SU-DHL-6 (cell line): ENCODE results near the gene ZFYVE1.

ENCODE experiments used
- H2AFZ ChIP-seq: fragments of 200-600 bp; sonication (generic); 2 replicates; pipeline ENCODE4 v1.6.1; 2014; ENCODE audit warnings: low read depth, mild to moderate bottlenecking, moderate library complexity, mixed read lengths, antibody characterized with exemption, low read length; ENCODE audit not compliant: severe bottlenecking
- H3F3A ChIP-seq: fragments of 200-600 bp; shearing (Covaris generic); 2 replicates; pipeline ENCODE4 v1.6.0; 2016; ENCODE audit warnings: antibody characterized with exemption, mild to moderate bottlenecking; ENCODE audit not compliant: insufficient read depth
- H3K27ac ChIP-seq: fragments of 200-600 bp; sonication (generic); 2 replicates; pipeline ENCODE4 v1.5.1; 2016; ENCODE audit warnings: low read depth, mild to moderate bottlenecking, low read length, moderate library complexity, mixed read lengths
- H3K27me3 ChIP-seq: fragments of 200-600 bp; sonication (generic), shearing (Covaris generic); 2 replicates; pipeline ENCODE4 v1.6.0; 2014; ENCODE audit warnings: mild to moderate bottlenecking, low read length
- H3K36me3 ChIP-seq: fragments of 200-600 bp; sonication (generic); 2 replicates; pipeline ENCODE4 v1.6.1; 2014; ENCODE audit warnings: mild to moderate bottlenecking, low read length, mixed read lengths
- H3K4me2 ChIP-seq: fragments of 300-600, 200-600 bp; shearing (Covaris generic), sonication (generic); 2 replicates; pipeline ENCODE4 v1.6.0; 2014; ENCODE audit warnings: low read length, low read depth, mild to moderate bottlenecking; ENCODE audit not compliant: poor library complexity, severe bottlenecking
- H3K4me3 ChIP-seq: fragments of 200-600 bp; sonication (generic); 2 replicates; pipeline ENCODE4 v1.5.1; 2014; ENCODE audit warnings: antibody characterized with exemption, low read length, mild to moderate bottlenecking, mixed read lengths; ENCODE audit not compliant: insufficient read depth, poor library complexity, severe bottlenecking
- H3K79me2 ChIP-seq: fragments of 200-600 bp; sonication (generic); 2 replicates; pipeline ENCODE4 v1.6.1; 2014; ENCODE audit warnings: mild to moderate bottlenecking, low read length, moderate library complexity; ENCODE audit not compliant: insufficient read depth
- H3K9ac ChIP-seq: fragments of 200-600 bp; sonication (generic); 2 replicates; pipeline ENCODE4 v1.7.0; 2014; ENCODE audit warnings: mild to moderate bottlenecking, low read length
- H3K9me2 ChIP-seq: fragments of 200-600 bp; sonication (generic); replicated peaks from 2 replicates; pipeline ENCODE4 v1.6.1; 2014; ENCODE audit warnings: low read length; ENCODE audit not compliant: insufficient read depth
- H3K9me3 ChIP-seq: fragments of 200-600 bp; sonication (generic); 2 replicates; pipeline ENCODE4 v1.6.1; 2014; ENCODE audit warnings: low read length, mixed read lengths; ENCODE audit not compliant: insufficient read depth
- H4K20me1 ChIP-seq: fragments of 200-600 bp; sonication (generic); 2 replicates; pipeline ENCODE4 v1.6.1; 2014; ENCODE audit warnings: low read depth, mild to moderate bottlenecking, antibody characterized with exemption, low read length, moderate library complexity, mixed read lengths
- EZH2phosphoT487 ChIP-seq: fragments of 200-600 bp; sonication (generic), shearing (Covaris generic); conservative IDR thresholded peaks from 2 replicates; pipeline ENCODE4 v1.6.1; 2018; ENCODE audit warnings: mild to moderate bottlenecking, antibody characterized with exemption, low read length, moderate library complexity, mixed read lengths
- TF ChIP-seq, protein P1 (sequence below): fragments of 200-600 bp; sonication (generic); IDR thresholded peaks from one replicate; pipeline ENCODE4 v1.5.1; 2017; ENCODE audit warnings: antibody characterized with exemption, mild to moderate bottlenecking, low read length, moderate library complexity; ENCODE audit not compliant: insufficient read depth, poor library complexity, severe bottlenecking

The ZFYVE1 gene, protein sequence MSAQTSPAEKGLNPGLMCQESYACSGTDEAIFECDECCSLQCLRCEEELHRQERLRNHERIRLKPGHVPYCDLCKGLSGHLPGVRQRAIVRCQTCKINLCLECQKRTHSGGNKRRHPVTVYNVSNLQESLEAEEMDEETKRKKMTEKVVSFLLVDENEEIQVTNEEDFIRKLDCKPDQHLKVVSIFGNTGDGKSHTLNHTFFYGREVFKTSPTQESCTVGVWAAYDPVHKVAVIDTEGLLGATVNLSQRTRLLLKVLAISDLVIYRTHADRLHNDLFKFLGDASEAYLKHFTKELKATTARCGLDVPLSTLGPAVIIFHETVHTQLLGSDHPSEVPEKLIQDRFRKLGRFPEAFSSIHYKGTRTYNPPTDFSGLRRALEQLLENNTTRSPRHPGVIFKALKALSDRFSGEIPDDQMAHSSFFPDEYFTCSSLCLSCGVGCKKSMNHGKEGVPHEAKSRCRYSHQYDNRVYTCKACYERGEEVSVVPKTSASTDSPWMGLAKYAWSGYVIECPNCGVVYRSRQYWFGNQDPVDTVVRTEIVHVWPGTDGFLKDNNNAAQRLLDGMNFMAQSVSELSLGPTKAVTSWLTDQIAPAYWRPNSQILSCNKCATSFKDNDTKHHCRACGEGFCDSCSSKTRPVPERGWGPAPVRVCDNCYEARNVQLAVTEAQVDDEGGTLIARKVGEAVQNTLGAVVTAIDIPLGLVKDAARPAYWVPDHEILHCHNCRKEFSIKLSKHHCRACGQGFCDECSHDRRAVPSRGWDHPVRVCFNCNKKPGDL

DNA sequence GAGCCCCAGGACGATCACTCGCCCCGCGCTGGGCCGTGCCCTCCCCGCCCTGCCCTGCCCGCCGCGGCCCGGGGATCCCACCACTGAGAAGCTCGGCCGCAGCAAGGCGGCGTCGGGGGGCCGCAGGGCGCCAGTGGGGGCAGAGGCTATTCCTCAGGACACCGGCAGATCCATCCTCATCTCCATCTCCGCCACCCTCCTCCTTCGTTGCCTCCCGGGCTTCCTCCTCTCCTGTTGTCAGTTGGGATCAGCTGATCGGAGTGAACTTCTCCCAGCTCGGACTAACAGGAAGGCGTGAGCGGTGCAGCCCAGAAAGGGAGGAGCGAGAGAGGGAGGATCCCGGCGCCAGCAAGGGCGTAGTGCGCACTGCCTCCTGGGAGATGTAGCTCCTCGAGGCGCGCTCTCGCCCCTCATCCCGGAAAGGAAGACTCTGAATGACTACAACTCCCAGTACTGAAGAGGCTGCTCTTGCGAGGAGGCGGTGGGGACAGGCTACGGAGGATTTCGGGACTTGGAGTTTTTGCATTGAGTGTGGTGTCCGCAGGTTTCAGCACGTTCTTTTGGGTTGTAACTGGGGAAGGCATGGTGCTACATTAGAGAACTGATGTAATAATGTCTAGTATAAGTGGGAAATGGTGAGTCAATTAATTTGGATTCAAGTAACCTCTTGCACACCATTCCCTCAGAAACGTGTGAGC lies at the start of gene ZFYVE1:
Gene ZFYVE1, minus strand, starts transcription at position 262 of the 698 bp plus-strand sequence. CDS start 2,598 bp downstream, outside the sequence.
- H3K27me3 ChIP-seq: no peaks in the 10 kb centered on the region
- H3K36me3 ChIP-seq: peaks cover 10% of the 10 kb centered on the region
- H3F3A ChIP-seq: 0 out of 2 replicates have a peak, but pooled peaks cover 4% of the 10 kb centered on the region
- H3K9me3 ChIP-seq: no peaks in the 10 kb centered on the region
- H3K79me2 ChIP-seq: peaks cover 11% of the 10 kb centered on the region; the same call in 1 of the 2 replicates
- peak within 1 kb of the TSS; percentile 98 for H3K4me2 ChIP-seq
- 0 out of 2 replicates have a peak within 1 kb of the TSS, but pooled peaks have one; percentile 1 for H3K27ac ChIP-seq
- peak within 1 kb of the TSS; percentile 92 for H3K4me3 ChIP-seq
- H3K9ac ChIP-seq: peak within 1 kb of the TSS; percentile 64
- no peak for TF ChIP-seq EZH2phosphoT487
- TF ChIP-seq, protein P1, sequence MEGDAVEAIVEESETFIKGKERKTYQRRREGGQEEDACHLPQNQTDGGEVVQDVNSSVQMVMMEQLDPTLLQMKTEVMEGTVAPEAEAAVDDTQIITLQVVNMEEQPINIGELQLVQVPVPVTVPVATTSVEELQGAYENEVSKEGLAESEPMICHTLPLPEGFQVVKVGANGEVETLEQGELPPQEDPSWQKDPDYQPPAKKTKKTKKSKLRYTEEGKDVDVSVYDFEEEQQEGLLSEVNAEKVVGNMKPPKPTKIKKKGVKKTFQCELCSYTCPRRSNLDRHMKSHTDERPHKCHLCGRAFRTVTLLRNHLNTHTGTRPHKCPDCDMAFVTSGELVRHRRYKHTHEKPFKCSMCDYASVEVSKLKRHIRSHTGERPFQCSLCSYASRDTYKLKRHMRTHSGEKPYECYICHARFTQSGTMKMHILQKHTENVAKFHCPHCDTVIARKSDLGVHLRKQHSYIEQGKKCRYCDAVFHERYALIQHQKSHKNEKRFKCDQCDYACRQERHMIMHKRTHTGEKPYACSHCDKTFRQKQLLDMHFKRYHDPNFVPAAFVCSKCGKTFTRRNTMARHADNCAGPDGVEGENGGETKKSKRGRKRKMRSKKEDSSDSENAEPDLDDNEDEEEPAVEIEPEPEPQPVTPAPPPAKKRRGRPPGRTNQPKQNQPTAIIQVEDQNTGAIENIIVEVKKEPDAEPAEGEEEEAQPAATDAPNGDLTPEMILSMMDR: no peak
- no peaks in the 10 kb centered on the region for H4K20me1 ChIP-seq
- peak within 1 kb of the TSS; percentile 94 for H2AFZ ChIP-seq
- H3K9me2 ChIP-seq: no peaks in the 10 kb centered on the region

DNA sequence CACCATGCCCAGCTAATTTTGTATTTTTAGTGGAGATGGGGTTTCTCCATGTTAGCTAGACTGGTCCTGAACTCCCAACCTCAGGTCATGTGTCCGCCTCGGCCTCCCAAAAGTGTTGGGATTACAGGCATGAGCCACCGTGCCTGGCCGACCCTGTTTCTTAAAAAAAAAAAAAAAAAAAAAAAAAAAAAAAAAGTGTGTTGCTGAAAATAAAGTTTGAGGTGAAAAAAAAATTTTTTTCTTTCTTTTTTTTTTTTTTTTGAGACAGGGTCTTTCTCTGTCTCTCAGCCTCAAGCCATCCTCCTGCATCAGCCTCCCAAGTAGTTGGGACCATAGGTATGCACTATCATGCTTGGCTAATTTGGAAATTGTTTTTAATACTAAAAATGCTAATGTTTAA lies 42.7 kb upstream of the ZFYVE1 start:
- TF ChIP-seq, protein P1: no peak
- TF ChIP-seq EZH2phosphoT487: no peak
- no peak overlapping the region for H3K9ac ChIP-seq
- no peaks in the 10 kb centered on the region for H3K27me3 ChIP-seq
- H3K79me2 ChIP-seq: peaks cover 100% of the 10 kb centered on the region
- H3K4me3 ChIP-seq: no peak overlapping the region
- H3K9me2 ChIP-seq: no peaks in the 10 kb centered on the region
- peaks cover 15% of the 10 kb centered on the region for H3K36me3 ChIP-seq
- 0 out of 2 replicates have a peak, but pooled peaks cover 4% of the 10 kb centered on the region for H3F3A ChIP-seq
- no peak overlapping the region for H3K4me2 ChIP-seq
- H3K9me3 ChIP-seq: no peaks in the 10 kb centered on the region
- no peak overlapping the region for H3K27ac ChIP-seq
- H2AFZ ChIP-seq: no peak overlapping the region
- peaks cover 21% of the 10 kb centered on the region for H4K20me1 ChIP-seq

DNA sequence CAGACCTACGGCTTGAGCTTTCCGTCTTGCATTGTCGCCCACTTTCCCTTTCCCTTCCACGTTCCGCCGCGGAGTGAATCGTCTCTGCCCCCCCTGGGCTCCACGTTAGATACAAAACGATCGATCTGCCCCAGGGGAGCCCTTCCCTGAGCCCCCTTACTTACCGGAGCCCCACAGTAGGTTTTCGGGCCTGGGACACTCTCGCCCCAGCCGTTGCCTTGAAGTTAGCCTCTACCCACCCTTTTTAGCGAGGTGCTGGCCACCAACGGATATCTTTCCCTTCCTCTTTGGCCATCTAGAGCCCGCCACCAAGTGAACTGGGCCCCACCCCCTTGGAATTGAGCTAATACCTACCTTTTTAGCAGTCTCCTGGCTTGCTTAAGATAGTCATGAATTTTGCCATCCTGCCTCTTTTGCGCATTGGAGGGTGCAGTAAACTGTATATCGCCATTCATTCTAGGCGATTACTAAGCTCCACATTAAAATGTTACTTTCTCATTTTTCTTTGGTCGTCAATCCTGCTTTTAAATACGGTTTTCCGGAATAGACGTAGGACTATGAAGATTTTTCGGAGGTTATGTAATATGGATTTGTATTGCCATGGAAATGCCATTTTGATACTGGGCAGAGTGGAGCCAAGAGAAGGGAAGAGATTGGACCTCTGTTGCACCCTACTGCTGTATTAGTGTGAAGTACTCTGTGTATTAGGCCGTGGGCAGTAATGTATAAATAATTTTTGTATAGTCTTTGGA lies 32.2 kb upstream of the ZFYVE1 start:
- Histone ChIP-seq H3F3A (no peaks in the 10 kb centered on the region), H2AFZ (no peak overlapping the region), H3K4me3 (peak overlapping the region; percentile 92), H3K79me2 (peaks cover 54% of the 10 kb centered on the region), H3K9me3 (no peaks in the 10 kb centered on the region), H3K27ac (peak overlapping the region; percentile 76), H3K9me2 (no peaks in the 10 kb centered on the region), H3K27me3 (no peaks in the 10 kb centered on the region), H3K9ac (peak overlapping the region; percentile 92), H3K36me3 (peaks cover 9% of the 10 kb centered on the region; the same call in 1 of the 2 replicates), H4K20me1 (peaks cover 20% of the 10 kb centered on the region; the same call in 1 of the 2 replicates), H3K4me2 (peak overlapping the region; percentile 96)
- TF ChIP-seq, protein P1: no peak
- no peak for TF ChIP-seq EZH2phosphoT487
